HL-60/S4 (cell line): Measurements from ENCODE around the gene LNP1.
"Not testable (repeated sequence)": the region's sequence is repeated elsewhere in the genome, so short reads cannot be mapped to it uniquely, and the experiment has no call there.

Experiments
- in situ Hi-C: fragments of 300-500 bp; cut with MboI; formaldehyde crosslinking; loops from 2 replicates; pipeline ENCODE4 v1.14.3; 2022; ENCODE audit warnings: low sequenced_read_pairs

Gene LNP1

GRCh38 chr3:100400780-100401673 is at the start of gene LNP1, which contains the start of gene TOMM70:
TSS of gene LNP1 (plus strand) at chr3:100401539. CDS start at chr3:100429730, 28,191 bp downstream.
TSS of gene TOMM70 (minus strand) at chr3:100401089. CDS start at chr3:100400949, 140 bp downstream.
- in situ Hi-C loops = no loop called here

- in situ Hi-C loops = not testable (repeated sequence)
Observed at GRCh38 chr3:100351770-100352169, 49.6 kb upstream of the LNP1 start.

- in situ Hi-C loops = no loop called here
Observed at GRCh38 chr3:100352296-100353231, 48.8 kb upstream of the LNP1 start.

GRCh38 chr3:100354850-100355249 is 46.5 kb upstream of the LNP1 start:
- in situ Hi-C loops = no loop called here

GRCh38 chr3:100358413-100358812 is 42.9 kb upstream of the LNP1 start:
- in situ Hi-C loops = no loop called here

- in situ Hi-C loops = no loop called here
Observed at GRCh38 chr3:100359035-100359434, 42.3 kb upstream of the LNP1 start.

- in situ Hi-C loops = no loop called here
Observed at GRCh38 chr3:100360757-100361496, 40.4 kb upstream of the LNP1 start.

GRCh38 chr3:100361897-100362296 is 39.4 kb upstream of the LNP1 start:
- in situ Hi-C loops = no loop called here

- in situ Hi-C loops = no loop called here
Observed at GRCh38 chr3:100364421-100364820, 36.9 kb upstream of the LNP1 start.

- in situ Hi-C loops = no loop called here
Observed at GRCh38 chr3:100366424-100366823, 34.9 kb upstream of the LNP1 start.

- in situ Hi-C loops = no loop called here
Observed at GRCh38 chr3:100368441-100368840, 32.9 kb upstream of the LNP1 start.

- in situ Hi-C loops = no loop called here
Observed at GRCh38 chr3:100370756-100371155, 30.6 kb upstream of the LNP1 start.

- in situ Hi-C loops = no loop called here
Observed at GRCh38 chr3:100374521-100374920, 26.8 kb upstream of the LNP1 start.

- in situ Hi-C loops = no loop called here
Observed at GRCh38 chr3:100376301-100376700, 25.0 kb upstream of the LNP1 start.

GRCh38 chr3:100384733-100385525 is 16.4 kb upstream of the LNP1 start:
- in situ Hi-C loops = no loop called here

GRCh38 chr3:100386437-100387074 is 14.8 kb upstream of the LNP1 start:
- in situ Hi-C loops = no loop called here

- in situ Hi-C loops = no loop called here
Observed at GRCh38 chr3:100389025-100389424, 12.3 kb upstream of the LNP1 start.

- in situ Hi-C loops = no loop called here
Observed at GRCh38 chr3:100395679-100396431, 5.5 kb upstream of the LNP1 start.

- in situ Hi-C loops = no loop called here
Observed at GRCh38 chr3:100396967-100397366, 4.4 kb upstream of the LNP1 start.
